SK-N-SH treated with all-trans-retinoic acid at 6 μM for 48 hours (cell line): Measurements from ENCODE around the gene IRF1.

Experiments
- ARNTL ChIP-seq: fragments of 450-650 bp; formaldehyde crosslinking; IDR thresholded peaks from 2 replicates; pipeline ENCODE4 v1.5.0; 2020; ENCODE audit warnings: low read depth, mild to moderate bottlenecking, moderate library complexity, borderline replicate concordance
- CSRNP3 ChIP-seq: fragments of 250-450 bp; sonication (Bioruptor Pico); IDR thresholded peaks from 2 replicates; pipeline ENCODE4 v1.5.1; 2021; ENCODE audit warnings: mild to moderate bottlenecking, moderate library complexity
- ZFP3 ChIP-seq: fragments of 250-450 bp; sonication (Bioruptor Pico); IDR thresholded peaks from 2 replicates; pipeline ENCODE4 v1.5.0; 2020; ENCODE audit warnings: mild to moderate bottlenecking, moderate library complexity
- ZFP30 ChIP-seq: fragments of 450-650 bp; formaldehyde crosslinking; IDR thresholded peaks from 2 replicates; pipeline ENCODE4 v1.5.0; 2022; ENCODE audit warnings: mild to moderate bottlenecking, moderate library complexity
- TF ChIP-seq, protein P1 (sequence below): fragments of 250-450 bp; sonication (Bioruptor Pico); IDR thresholded peaks from 2 replicates; pipeline ENCODE4 v1.8.0; 2020; ENCODE audit warnings: mild to moderate bottlenecking, moderate library complexity, borderline replicate concordance

DNA sequence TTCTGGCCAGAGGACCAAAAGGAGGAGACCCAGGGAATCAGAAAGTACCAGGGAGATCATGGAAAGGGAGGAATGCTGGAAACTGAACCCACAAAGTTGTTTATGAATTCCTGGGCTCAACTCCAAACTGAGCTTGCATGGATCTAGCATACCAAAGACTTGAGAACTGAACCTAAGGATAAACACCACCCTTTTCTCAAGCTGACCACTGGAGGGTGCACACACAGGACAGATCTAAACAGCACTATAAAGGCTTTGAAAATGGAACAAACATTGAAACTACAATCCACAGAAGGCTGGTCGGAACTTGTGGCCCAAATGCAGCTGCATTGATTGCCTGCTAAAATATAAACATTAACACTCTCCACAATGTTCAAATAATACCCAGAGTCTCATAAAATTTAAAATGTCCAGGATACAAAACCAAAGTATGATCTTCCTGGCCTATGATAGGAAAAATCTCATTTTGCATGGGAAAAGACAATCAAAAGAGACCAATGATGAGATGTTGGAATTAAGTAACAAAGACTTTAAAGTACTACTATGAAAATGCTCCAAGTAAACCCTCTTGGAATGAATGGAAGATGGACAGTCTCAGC is 15.6 kb upstream of the IRF1 start:
- TF ChIP-seq, protein P1, sequence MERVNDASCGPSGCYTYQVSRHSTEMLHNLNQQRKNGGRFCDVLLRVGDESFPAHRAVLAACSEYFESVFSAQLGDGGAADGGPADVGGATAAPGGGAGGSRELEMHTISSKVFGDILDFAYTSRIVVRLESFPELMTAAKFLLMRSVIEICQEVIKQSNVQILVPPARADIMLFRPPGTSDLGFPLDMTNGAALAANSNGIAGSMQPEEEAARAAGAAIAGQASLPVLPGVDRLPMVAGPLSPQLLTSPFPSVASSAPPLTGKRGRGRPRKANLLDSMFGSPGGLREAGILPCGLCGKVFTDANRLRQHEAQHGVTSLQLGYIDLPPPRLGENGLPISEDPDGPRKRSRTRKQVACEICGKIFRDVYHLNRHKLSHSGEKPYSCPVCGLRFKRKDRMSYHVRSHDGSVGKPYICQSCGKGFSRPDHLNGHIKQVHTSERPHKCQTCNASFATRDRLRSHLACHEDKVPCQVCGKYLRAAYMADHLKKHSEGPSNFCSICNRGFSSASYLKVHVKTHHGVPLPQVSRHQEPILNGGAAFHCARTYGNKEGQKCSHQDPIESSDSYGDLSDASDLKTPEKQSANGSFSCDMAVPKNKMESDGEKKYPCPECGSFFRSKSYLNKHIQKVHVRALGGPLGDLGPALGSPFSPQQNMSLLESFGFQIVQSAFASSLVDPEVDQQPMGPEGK (CRISPR knock-in tag) = no peak
- TF ChIP-seq ARNTL = no peak
- no peak for TF ChIP-seq CSRNP3 (CRISPR knock-in tag)
- no peak for TF ChIP-seq ZFP30 (CRISPR knock-in tag)
- TF ChIP-seq ZFP3 (CRISPR knock-in tag) = no peak
